Activated CD4-positive, alpha-beta T cell treated with anti-CD3 and anti-CD28 coated beads for 1 hour (primary cell): ENCODE data around the gene TAC4.

Source experiments
- DNase-seq: peaks from one replicate; pipeline ENCODE4 v3.0.0-alpha.2; 2020

The TAC4 gene

GRCh38 chr17:49848019-49848473 lies at the start of gene TAC4:
Gene TAC4 (minus strand): TSS chr17:49848069. CDS start chr17:49848017, 52 bp downstream.
- DNase-seq: no peak

- DNase-seq: no peak
Measured at GRCh38 chr17:49896860-49897259, 49.0 kb upstream of the TAC4 start.

GRCh38 chr17:49896222-49896621 lies 48.4 kb upstream of the TAC4 start:
- no peak for DNase-seq

GRCh38 chr17:49895812-49896211 lies 47.9 kb upstream of the TAC4 start:
- no peak for DNase-seq

GRCh38 chr17:49894761-49895160 lies 46.9 kb upstream of the TAC4 start:
- DNase-seq: no peak

GRCh38 chr17:49891694-49892389 lies 44.0 kb upstream of the TAC4 start:
- DNase-seq: no peak

GRCh38 chr17:49891271-49891670 lies 43.4 kb upstream of the TAC4 start:
- DNase-seq: no peak

GRCh38 chr17:49890852-49891251 lies 43.0 kb upstream of the TAC4 start:
- DNase-seq: no peak

GRCh38 chr17:49890077-49890821 lies 42.4 kb upstream of the TAC4 start:
- DNase-seq: no peak

- DNase-seq: no peak
Measured at GRCh38 chr17:49889500-49889899, 41.6 kb upstream of the TAC4 start.

- DNase-seq: no peak
Measured at GRCh38 chr17:49887744-49888360, 40.0 kb upstream of the TAC4 start.

- no peak for DNase-seq
Measured at GRCh38 chr17:49887086-49887743, 39.3 kb upstream of the TAC4 start.

GRCh38 chr17:49886036-49886435 lies 38.2 kb upstream of the TAC4 start:
- DNase-seq: no peak

- DNase-seq: no peak
Measured at GRCh38 chr17:49882434-49882833, 34.6 kb upstream of the TAC4 start.

GRCh38 chr17:49881054-49881402 lies 33.2 kb upstream of the TAC4 start:
- no peak for DNase-seq

- peak; percentile 58 for DNase-seq
Measured at GRCh38 chr17:49880291-49881053, 32.6 kb upstream of the TAC4 start.

- DNase-seq: no peak
Measured at GRCh38 chr17:49878931-49879904, 31.3 kb upstream of the TAC4 start.

GRCh38 chr17:49875685-49876084 lies 27.8 kb upstream of the TAC4 start:
- DNase-seq: no peak

- no peak for DNase-seq
Measured at GRCh38 chr17:49874911-49875310, 27.0 kb upstream of the TAC4 start.

GRCh38 chr17:49873926-49874325 lies 26.1 kb upstream of the TAC4 start:
- no peak for DNase-seq

- no peak for DNase-seq
Measured at GRCh38 chr17:49873466-49873865, 25.6 kb upstream of the TAC4 start.
